Ovary (tissue), 3 donors: Measurements from ENCODE around the gene DACT2.

ENCODE experiments used
- EP300 ChIP-seq: sonication (generic); formaldehyde crosslinking; IDR thresholded peaks from one replicate; pipeline ENCODE4 v1.6.1; 2017; ENCODE audit warnings: antibody characterized with exemption
- POLR2A ChIP-seq: fragments of 450-650 bp; IDR thresholded peaks from one replicate; pipeline ENCODE4 v1.6.1; 2017; ENCODE audit warnings: antibody characterized with exemption, mild to moderate bottlenecking, moderate library complexity
- TF ChIP-seq, protein P1 (sequence below), 3 donors: fragments of 450-650 bp in 2 of 3; fragments of 200-600 bp in 1 of 3; IDR thresholded peaks; one replicate each; pipeline versions ENCODE4 v1.5.1 to v1.8.0; 2016 to 2022; ENCODE audit warnings: antibody characterized with exemption in 3 of 3, mild to moderate bottlenecking in 1 of 3
- donor health status: DM: no; HTN: no; CAD: no.

DNA sequence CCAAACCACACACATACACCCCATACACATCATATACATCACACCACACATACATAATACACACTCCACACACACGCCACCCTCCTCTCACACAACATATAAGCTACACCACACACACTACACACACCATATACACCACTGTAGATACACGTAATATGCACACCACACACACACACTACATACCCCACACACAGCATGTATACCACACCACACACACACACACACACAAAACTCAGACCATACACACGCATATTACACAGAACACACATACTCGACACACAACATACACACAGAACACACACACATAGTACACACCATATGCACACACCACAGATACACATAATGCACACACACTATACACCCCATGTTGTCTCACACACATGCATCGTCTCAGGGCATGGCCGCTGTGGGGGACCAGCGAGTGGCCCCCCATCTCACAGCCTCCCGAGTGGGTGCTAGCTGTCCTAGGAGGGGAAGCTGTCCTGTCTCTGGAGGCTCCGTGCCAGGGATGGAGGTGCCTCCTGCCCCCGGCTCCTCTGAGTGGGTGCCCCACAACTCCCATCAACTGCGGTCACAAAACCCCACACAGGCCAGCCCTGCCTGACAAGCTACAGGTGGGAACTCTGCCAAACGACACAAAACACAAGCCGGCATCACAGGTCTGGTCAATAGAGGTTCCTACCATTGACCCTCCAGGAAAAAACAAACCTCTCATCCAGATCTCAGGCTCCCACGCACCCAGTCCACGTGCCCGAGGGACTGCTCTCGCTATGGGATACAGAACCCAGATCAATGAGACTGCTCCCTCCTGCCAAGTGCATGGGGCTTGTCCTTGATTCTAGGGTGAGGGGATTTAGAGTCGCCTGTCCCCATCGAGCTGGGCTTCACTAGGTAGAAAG is 49.1 kb downstream of the DACT2 start:
- TF ChIP-seq, protein P1, sequence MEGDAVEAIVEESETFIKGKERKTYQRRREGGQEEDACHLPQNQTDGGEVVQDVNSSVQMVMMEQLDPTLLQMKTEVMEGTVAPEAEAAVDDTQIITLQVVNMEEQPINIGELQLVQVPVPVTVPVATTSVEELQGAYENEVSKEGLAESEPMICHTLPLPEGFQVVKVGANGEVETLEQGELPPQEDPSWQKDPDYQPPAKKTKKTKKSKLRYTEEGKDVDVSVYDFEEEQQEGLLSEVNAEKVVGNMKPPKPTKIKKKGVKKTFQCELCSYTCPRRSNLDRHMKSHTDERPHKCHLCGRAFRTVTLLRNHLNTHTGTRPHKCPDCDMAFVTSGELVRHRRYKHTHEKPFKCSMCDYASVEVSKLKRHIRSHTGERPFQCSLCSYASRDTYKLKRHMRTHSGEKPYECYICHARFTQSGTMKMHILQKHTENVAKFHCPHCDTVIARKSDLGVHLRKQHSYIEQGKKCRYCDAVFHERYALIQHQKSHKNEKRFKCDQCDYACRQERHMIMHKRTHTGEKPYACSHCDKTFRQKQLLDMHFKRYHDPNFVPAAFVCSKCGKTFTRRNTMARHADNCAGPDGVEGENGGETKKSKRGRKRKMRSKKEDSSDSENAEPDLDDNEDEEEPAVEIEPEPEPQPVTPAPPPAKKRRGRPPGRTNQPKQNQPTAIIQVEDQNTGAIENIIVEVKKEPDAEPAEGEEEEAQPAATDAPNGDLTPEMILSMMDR (IDR thresholded peaks at IDR 0.05): no peak
- TF ChIP-seq EP300 (no peak), POLR2A (no peak)
